ENCODE data around the gene ZNF556.

Gene ZNF556

DNA sequence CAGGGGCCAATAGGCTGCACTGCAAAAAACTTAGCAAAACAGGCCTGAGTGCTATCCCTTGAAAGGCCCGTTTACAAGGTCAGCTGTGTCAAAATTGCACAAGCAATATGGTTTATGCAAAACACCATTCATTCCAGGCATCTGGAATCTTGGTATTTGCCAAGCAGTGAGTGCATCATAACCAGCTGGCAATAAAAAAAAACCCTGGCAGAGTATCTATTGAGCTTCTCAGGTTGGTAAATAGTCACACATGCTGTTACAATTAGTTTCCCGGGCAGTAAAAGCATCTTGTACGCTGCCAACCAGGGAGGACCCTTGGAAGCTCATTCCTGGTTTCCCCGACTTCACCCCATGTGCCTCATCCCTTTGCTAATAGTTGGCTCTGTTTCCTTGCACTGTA lies 56.4 kb downstream of the ZNF556 start:
- no peaks in the 10 kb centered on the region for H3K27me3 Mint-ChIP-seq (ENCODE audit: low read depth)
- peaks cover 32% of the 10 kb centered on the region for H3K36me3 Mint-ChIP-seq (ENCODE audit: low read depth)
- no peak overlapping the region for H3K4me3 Mint-ChIP-seq
- no peaks in the 10 kb centered on the region for H3K4me1 Mint-ChIP-seq
- H3K9me3 Mint-ChIP-seq: peaks cover 21% of the 10 kb centered on the region
- no peak overlapping the region for H3K27ac Mint-ChIP-seq
- TF ChIP-seq, protein P1, sequence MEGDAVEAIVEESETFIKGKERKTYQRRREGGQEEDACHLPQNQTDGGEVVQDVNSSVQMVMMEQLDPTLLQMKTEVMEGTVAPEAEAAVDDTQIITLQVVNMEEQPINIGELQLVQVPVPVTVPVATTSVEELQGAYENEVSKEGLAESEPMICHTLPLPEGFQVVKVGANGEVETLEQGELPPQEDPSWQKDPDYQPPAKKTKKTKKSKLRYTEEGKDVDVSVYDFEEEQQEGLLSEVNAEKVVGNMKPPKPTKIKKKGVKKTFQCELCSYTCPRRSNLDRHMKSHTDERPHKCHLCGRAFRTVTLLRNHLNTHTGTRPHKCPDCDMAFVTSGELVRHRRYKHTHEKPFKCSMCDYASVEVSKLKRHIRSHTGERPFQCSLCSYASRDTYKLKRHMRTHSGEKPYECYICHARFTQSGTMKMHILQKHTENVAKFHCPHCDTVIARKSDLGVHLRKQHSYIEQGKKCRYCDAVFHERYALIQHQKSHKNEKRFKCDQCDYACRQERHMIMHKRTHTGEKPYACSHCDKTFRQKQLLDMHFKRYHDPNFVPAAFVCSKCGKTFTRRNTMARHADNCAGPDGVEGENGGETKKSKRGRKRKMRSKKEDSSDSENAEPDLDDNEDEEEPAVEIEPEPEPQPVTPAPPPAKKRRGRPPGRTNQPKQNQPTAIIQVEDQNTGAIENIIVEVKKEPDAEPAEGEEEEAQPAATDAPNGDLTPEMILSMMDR (IDR thresholded peaks at IDR 0.05; ENCODE audit: unreplicated experiment in 3 of 3): no peak

DNA sequence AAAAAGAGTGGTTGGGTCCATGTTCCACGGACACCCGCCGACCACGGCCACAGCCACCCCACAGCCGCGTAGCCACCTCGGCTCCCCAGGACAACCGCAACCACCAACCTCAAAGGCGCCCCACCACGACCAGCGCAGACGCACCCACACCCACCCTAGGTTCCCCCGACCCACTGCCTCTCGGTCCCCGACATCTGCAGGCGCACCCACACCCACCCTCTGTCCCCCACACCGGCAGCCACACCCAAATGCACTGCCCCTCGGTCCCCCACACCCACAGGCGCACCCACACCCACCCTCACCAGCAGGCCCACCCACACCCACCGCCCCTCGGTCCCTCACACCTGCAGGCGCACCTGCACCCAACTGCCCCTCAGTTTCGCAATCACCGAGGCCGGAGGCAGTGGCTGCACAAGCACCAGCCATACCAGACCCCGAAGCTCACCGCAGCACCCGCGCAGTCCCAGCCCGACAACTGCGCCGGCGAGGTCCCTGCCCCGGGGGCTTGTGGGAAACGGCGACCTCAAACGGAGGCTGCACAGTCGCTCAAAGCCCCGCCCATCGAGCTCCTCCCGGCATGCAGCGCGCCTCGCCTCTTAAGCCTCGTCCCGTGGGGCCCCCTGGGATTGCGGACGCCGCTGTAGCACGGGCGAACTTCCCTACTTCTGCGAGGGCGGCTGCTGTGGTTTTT lies 59.4 kb downstream of the ZNF556 start:
- H3K4me1 Mint-ChIP-seq: no peaks in the 10 kb centered on the region
- TF ChIP-seq, protein P1 (IDR thresholded peaks at IDR 0.05; ENCODE audit: unreplicated experiment in 3 of 3): no peak
- H3K36me3 Mint-ChIP-seq (ENCODE audit: low read depth): peaks cover 36% of the 10 kb centered on the region
- H3K4me3 Mint-ChIP-seq: no peak overlapping the region
- no peaks in the 10 kb centered on the region for H3K27me3 Mint-ChIP-seq (ENCODE audit: low read depth)
- no peak overlapping the region for H3K27ac Mint-ChIP-seq
- peaks cover 23% of the 10 kb centered on the region for H3K9me3 Mint-ChIP-seq

DNA sequence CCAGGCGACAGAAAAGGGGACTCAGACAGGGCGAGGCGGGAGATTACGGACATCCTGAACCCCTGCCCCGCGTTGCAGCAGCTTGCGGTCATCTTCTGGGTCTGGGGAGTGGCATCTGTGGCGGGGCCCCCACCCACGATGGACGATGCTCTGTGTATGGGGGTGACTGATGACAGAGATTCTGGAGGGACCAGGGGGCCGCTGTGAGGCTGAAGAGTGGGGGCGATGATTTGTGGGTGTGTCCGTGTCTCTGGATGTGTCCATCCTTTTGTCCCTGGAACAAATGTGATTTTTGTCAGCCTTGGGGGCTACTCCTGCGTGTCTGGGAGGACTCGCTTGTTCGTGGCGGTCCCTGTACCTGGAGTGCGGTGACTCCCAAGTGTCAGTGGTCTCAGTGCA lies 59.9 kb downstream of the ZNF556 start:
- H3K36me3 Mint-ChIP-seq (ENCODE audit: low read depth): peaks cover 42% of the 10 kb centered on the region
- peaks cover 25% of the 10 kb centered on the region for H3K9me3 Mint-ChIP-seq
- no peak overlapping the region for H3K27ac Mint-ChIP-seq
- no peaks in the 10 kb centered on the region for H3K4me1 Mint-ChIP-seq
- TF ChIP-seq, protein P1 (IDR thresholded peaks at IDR 0.05; ENCODE audit: unreplicated experiment in 3 of 3): no peak
- H3K27me3 Mint-ChIP-seq (ENCODE audit: low read depth): no peaks in the 10 kb centered on the region
- H3K4me3 Mint-ChIP-seq: no peak overlapping the region
